Hepatocyte (in vitro differentiated cells): ENCODE data around the gene TTC17.

Experiments
- EZH2 ChIP-seq: fragments of 200-600 bp; sonication (generic); IDR thresholded peaks from 2 replicates; pipeline ENCODE4 v1.6.1; 2016; ENCODE audit warnings: antibody characterized with exemption, mild to moderate bottlenecking, borderline replicate concordance
- TF ChIP-seq, protein P1 (sequence below): fragments of 200-600 bp; sonication (generic); IDR thresholded peaks from 2 replicates; pipeline ENCODE4 v1.5.1; 2016; ENCODE audit warnings: antibody characterized with exemption, mild to moderate bottlenecking; ENCODE audit not compliant: poor library complexity

DNA sequence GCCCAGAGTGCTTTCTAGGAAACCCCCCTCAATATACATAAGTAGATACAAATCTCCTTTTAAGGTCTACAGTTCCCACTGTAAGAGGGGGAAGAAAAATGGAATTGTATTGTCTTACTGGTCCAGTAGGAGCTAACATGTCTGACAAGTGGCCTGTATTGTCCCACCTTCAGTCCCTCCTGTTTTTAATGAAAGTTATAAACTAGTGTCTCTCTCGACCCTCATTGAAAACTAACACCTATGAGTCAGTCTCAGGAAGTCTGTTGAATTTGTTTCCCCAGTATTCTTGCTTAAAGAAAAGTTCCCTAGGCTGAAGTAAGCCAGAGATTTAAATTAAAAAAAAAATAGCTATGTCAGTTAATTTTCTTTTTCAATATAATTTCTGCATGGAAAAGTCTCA lies 69.3 kb downstream of the TTC17 start:
- TF ChIP-seq, protein P1, sequence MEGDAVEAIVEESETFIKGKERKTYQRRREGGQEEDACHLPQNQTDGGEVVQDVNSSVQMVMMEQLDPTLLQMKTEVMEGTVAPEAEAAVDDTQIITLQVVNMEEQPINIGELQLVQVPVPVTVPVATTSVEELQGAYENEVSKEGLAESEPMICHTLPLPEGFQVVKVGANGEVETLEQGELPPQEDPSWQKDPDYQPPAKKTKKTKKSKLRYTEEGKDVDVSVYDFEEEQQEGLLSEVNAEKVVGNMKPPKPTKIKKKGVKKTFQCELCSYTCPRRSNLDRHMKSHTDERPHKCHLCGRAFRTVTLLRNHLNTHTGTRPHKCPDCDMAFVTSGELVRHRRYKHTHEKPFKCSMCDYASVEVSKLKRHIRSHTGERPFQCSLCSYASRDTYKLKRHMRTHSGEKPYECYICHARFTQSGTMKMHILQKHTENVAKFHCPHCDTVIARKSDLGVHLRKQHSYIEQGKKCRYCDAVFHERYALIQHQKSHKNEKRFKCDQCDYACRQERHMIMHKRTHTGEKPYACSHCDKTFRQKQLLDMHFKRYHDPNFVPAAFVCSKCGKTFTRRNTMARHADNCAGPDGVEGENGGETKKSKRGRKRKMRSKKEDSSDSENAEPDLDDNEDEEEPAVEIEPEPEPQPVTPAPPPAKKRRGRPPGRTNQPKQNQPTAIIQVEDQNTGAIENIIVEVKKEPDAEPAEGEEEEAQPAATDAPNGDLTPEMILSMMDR: no peak
- TF ChIP-seq EZH2: no peak
